K562 (cell line): ENCODE data around the gene SLC35F5. TPM values are rescaled to one million over a fixed set of nuclear protein-coding genes. Genes with fewer than 3 reads are reported as not detected.

Source experiments
- ATAC-seq: fragments of 200-7000 bp; cut with Tn5 transposase; 3 replicates; pipeline ENCODE4 v1.9.1; 2020; ENCODE audit warnings: moderate library complexity
- BruUV-seq: library from RNA; stranded (reverse); fragments of 400-500 nt; replicated peaks from 2 replicates; lab custom pipeline; 2021; lab: Mats Ljungman, UMichigan
- CTCF ChIA-PET: fragments of 300-600 bp; formaldehyde crosslinking; extraction: SDS; loops from one replicate; lab custom pipeline; 2021; ENCODE audit warnings: low intra/inter-chr PET ratio; lab: Yijun Ruan, JAX
- POLR2A ChIA-PET: fragments of 300-600, 350-650 bp; sonication (Branson Sonifier 250); formaldehyde crosslinking; extraction: SDS; loops from one replicate; lab custom pipeline; 2021; ENCODE audit warnings: antibody characterized with exemption, inconsistent platforms; lab: Yijun Ruan, JAX
- DNase-seq, 4 experiments: peaks; one replicate each; pipeline versions ENCODE4 v3.0.0 to v3.0.0-alpha.2; 2011 to 2018; ENCODE audit warnings: low spot score in 3 of 4, mixed read lengths in 3 of 4; ENCODE audit errors: extremely low read depth in 1 of 4
- FAIRE-seq: peaks from 2 replicates; lab custom pipeline; 2011; peaks lifted over from hg19 to GRCh38; lab: Jason Lieb, UNC
- H2AFZ ChIP-seq: 2 replicates; pipeline ENCODE4 v1.6.0; 2011; ENCODE audit warnings: low read depth, low read length, control low read depth, inconsistent platforms
- H3K27ac ChIP-seq: fragments of 200-600 bp; 3 replicates; pipeline ENCODE4 v1.8.0; 2011; ENCODE audit warnings: low read depth, mild to moderate bottlenecking, control low read depth, inconsistent platforms, low read length, moderate library complexity, mixed read lengths; ENCODE audit errors: extremely low read depth
- H3K27me3 ChIP-seq, 2 experiments: fragments of 300-600 bp in 1 of 2; 2 replicates in 1 of 2; 3 replicates in 1 of 2; pipeline versions ENCODE4 v1.6.0 to v1.8.0; 2011; ENCODE audit warnings: inconsistent platforms in 2 of 2, low read length in 2 of 2, mild to moderate bottlenecking in 1 of 2, mixed read lengths in 1 of 2, moderate library complexity in 1 of 2; ENCODE audit not compliant: control insufficient read depth in 2 of 2, insufficient read depth in 2 of 2
- H3K36me3 ChIP-seq: fragments of 300-600 bp; 3 replicates; pipeline ENCODE4 v1.8.0; 2011; ENCODE audit warnings: mild to moderate bottlenecking, low read length, inconsistent platforms; ENCODE audit not compliant: control insufficient read depth, insufficient read depth
- H3K4me1 ChIP-seq, 2 experiments: fragments of 200-600 bp in 1 of 2; replicated peaks in 1 of 2; 2 replicates in 1 of 2; 3 replicates in 1 of 2; pipeline versions ENCODE4 v1.5.1 to v1.8.0; 2011; ENCODE audit warnings: inconsistent platforms in 2 of 2, low read length in 2 of 2, mild to moderate bottlenecking in 1 of 2, mixed read lengths in 1 of 2, moderate library complexity in 1 of 2; ENCODE audit not compliant: control insufficient read depth in 2 of 2, insufficient read depth in 2 of 2
- H3K4me2 ChIP-seq: 2 replicates; pipeline ENCODE4 v1.6.1; 2011; ENCODE audit warnings: low read length, control low read depth, inconsistent platforms, mixed read lengths; ENCODE audit not compliant: insufficient read depth
- H3K4me3 ChIP-seq: fragments of 200-600 bp; sonication (generic), shearing (Covaris generic); 2 replicates; pipeline ENCODE4 v1.5.1; 2016; ENCODE audit warnings: control low read depth, inconsistent platforms
- H3K79me2 ChIP-seq: fragments of 200-600 bp; 3 replicates; pipeline ENCODE4 v1.8.0; 2011; ENCODE audit warnings: low read length, inconsistent platforms; ENCODE audit not compliant: control insufficient read depth, insufficient read depth
- H3K9ac ChIP-seq, 2 experiments: 2 replicates each; pipeline versions ENCODE4 v1.6.0 to v1.6.1; 2011; ENCODE audit warnings: low read depth in 2 of 2, low read length in 2 of 2, control low read depth in 1 of 2, inconsistent platforms in 1 of 2, mild to moderate bottlenecking in 1 of 2, mixed read lengths in 1 of 2; ENCODE audit not compliant: insufficient read depth in 1 of 2
- H3K9me1 ChIP-seq: one replicate; pipeline ENCODE4 v1.6.0; 2011; ENCODE audit warnings: inconsistent platforms, mild to moderate bottlenecking, low read length, moderate library complexity; ENCODE audit not compliant: control insufficient read depth, insufficient read depth
- H3K9me3 ChIP-seq: replicated peaks from 2 replicates; pipeline ENCODE4 v1.5.1; 2011; ENCODE audit warnings: low read depth, low read length, inconsistent platforms; ENCODE audit not compliant: control insufficient read depth, insufficient read depth
- H4K20me1 ChIP-seq: replicated peaks from 2 replicates; pipeline ENCODE4 v1.6.1; 2011; ENCODE audit warnings: low read length, inconsistent platforms, mixed read lengths; ENCODE audit not compliant: control insufficient read depth, insufficient read depth
- CHD2 ChIP-seq: IDR thresholded peaks from 2 replicates; pipeline ENCODE4 v1.6.1; 2011; ENCODE audit warnings: low read depth, low read length
- FOXA1 ChIP-seq: fragments of 450-650 bp; IDR thresholded peaks from 2 replicates; pipeline ENCODE4 v1.6.1; 2016; ENCODE audit warnings: mild to moderate bottlenecking, borderline replicate concordance
- HLTF ChIP-seq: fragments of 450-650 bp; IDR thresholded peaks from 2 replicates; pipeline ENCODE4 v1.6.1; 2016
- HMG20A ChIP-seq: fragments of 450-650 bp; formaldehyde crosslinking; conservative IDR thresholded peaks from 2 replicates; pipeline ENCODE4 v1.4.0; 2020; ENCODE audit warnings: mild to moderate bottlenecking, mixed read lengths
- HNRNPUL1 ChIP-seq: fragments of 200-400 bp; formaldehyde crosslinking; IDR thresholded peaks from 2 replicates; pipeline ENCODE4 v1.6.1; 2017; ENCODE audit warnings: low read length
- MYC ChIP-seq, 2 experiments: fragments of 250-450 bp in 1 of 2; sonication (Bioruptor Pico) in 1 of 2; IDR thresholded peaks; 2 replicates each; pipeline versions ENCODE4 v1.5.1 to v1.6.1; 2012 to 2021; ENCODE audit warnings: low read depth in 2 of 2, borderline replicate concordance in 1 of 2, improper control_type of control experiment in 1 of 2, low read length in 1 of 2, mild to moderate bottlenecking in 1 of 2, moderate library complexity in 1 of 2
- RAD21 ChIP-seq, 2 experiments: fragments of 250-450 bp in 1 of 2; fragments of 450-650 bp in 1 of 2; sonication (Bioruptor Pico) in 1 of 2; formaldehyde crosslinking in 1 of 2; IDR thresholded peaks in 1 of 2; conservative IDR thresholded peaks in 1 of 2; 2 replicates each; pipeline versions ENCODE4 v1.4.0 to v1.8.0; 2020 to 2022; ENCODE audit warnings: mild to moderate bottlenecking in 2 of 2, moderate library complexity in 1 of 2
- SMARCA4 ChIP-seq: fragments of 450-650 bp; IDR thresholded peaks from 2 replicates; pipeline ENCODE4 v1.6.1; 2016
- STAT5A ChIP-seq: IDR thresholded peaks from 2 replicates; pipeline ENCODE4 v1.6.1; 2012; ENCODE audit warnings: low read length, inconsistent platforms, borderline replicate concordance
- WGBS: fragments of 100-300 bp; shearing (Covaris generic); methylation state at CpG from one replicate; pipeline ENCODE4 v1.1.6; 2016; ENCODE audit warnings: low coverage, mixed read lengths; ENCODE audit not compliant: insufficient coverage; ENCODE audit errors: missing lambda C conversion rate; 5-methylcytosine and 5-hydroxymethylcytosine counted together
- in situ Hi-C: fragments of 300-500 bp; cut with MboI; formaldehyde crosslinking; loops from 4 replicates; pipeline ENCODE4 v1.15.0; 2018; ENCODE audit warnings: inconsistent platforms, mixed read lengths
- intact Hi-C: fragments of 100-400 bp; cut with micrococcal nuclease; formaldehyde crosslinking; loops from 2 replicates; pipeline ENCODE4 v1.14.2; 2022
- polyA plus RNA-seq, 8 experiments: library from polyadenylated mRNA; depleted of rRNA in 4 of 8; stranded (reverse) in 5 of 8; unstranded in 3 of 8; fragments of >200 nt; fragmentation: Nextera tagmentation in 2 of 8; fragmentation: Illumina TruSeq in 1 of 8; extraction: Ambion mirVana in 2 of 8; extraction: Trizol in 1 of 8; gene quantifications; 2 replicates each; pipeline versions ENCODE4 v1.2.1 to v1.2.3, GENCODE V29; 2011 to 2014; ENCODE audit warnings: inconsistent platforms in 1 of 8, missing spikeins in 1 of 8
- total RNA-seq, 7 experiments: library from RNA; depleted of rRNA in 6 of 7; stranded (reverse); fragments of >200 nt in 6 of 7; fragmentation: Illumina TruSeq in 2 of 7; extraction: Trizol in 2 of 7; gene quantifications; 2 replicates each; pipeline versions ENCODE4 v1.2.1 to v1.2.3, GENCODE V29; 2011 to 2021; ENCODE audit warnings: low replicate concordance in 1 of 7
- TF ChIP-seq, protein P1 (sequence below): IDR thresholded peaks from 3 replicates; pipeline ENCODE4 v1.6.1; 2011; ENCODE audit warnings: borderline replicate concordance, mild to moderate bottlenecking, moderate library complexity; ENCODE audit not compliant: insufficient read length; ENCODE audit errors: extremely low read depth
- TF ChIP-seq, protein P2 (sequence below), 3 experiments: fragments of 200-800 bp in 1 of 3; fragments of 250-450 bp in 1 of 3; fragments of 450-650 bp in 1 of 3; sonication (Bioruptor Pico) in 1 of 3; sonication (Bioruptor generic) in 1 of 3; formaldehyde crosslinking in 1 of 3; IDR thresholded peaks; 2 replicates each; pipeline versions ENCODE4 v1.6.1 to v1.8.0; 2016 to 2022; ENCODE audit warnings: mild to moderate bottlenecking in 2 of 3, missing genetic modification characterization in 2 of 3, missing compliant biosample characterization in 1 of 3, moderate library complexity in 1 of 3

Gene SLC35F5
- total and polyA plus RNA-seq, 9 of the 15 experiments (the other 6 are each of a cell fraction or from before 2014, with no cell fraction given), result 4.9 to 50.7 (median 30.5) TPM

DNA sequence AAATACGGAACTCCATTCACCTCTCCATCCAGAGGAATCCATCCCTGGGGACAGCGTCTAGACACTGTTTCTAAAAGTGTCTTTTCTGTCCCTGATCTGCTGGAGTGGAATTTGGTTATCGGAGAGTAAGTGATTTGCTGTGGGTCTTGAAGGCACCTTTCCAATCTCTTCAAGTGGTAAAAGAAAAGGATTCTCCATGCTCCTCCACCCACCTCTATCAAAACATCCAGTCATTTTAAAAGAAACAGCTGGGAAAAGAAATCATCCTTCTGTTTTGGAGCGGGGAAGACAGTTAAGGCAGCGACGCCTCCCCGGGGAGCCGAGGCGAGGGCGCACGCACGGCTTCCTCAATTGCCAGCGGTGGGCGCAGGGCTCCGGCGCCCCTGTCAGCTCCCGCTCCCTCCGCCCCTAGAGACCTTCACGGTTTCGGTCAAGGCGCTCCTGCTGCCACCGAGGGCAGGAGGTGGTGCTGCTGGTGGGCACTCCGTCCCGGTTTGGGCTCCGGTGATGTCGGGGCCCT, 547 bp downstream of the SLC35F5 start (continued):
- no peak for TF ChIP-seq HMG20A
- 0 out of 4 replicates have a peak, but pooled peaks of 1 of the 2 experiments have one; percentile 15 for TF ChIP-seq RAD21 (CRISPR knock-in tag; conservative IDR thresholded peaks at IDR 0.05 in 1 of 2, IDR thresholded peaks at IDR 0.05 in 1 of 2)
- TF ChIP-seq, protein P1, sequence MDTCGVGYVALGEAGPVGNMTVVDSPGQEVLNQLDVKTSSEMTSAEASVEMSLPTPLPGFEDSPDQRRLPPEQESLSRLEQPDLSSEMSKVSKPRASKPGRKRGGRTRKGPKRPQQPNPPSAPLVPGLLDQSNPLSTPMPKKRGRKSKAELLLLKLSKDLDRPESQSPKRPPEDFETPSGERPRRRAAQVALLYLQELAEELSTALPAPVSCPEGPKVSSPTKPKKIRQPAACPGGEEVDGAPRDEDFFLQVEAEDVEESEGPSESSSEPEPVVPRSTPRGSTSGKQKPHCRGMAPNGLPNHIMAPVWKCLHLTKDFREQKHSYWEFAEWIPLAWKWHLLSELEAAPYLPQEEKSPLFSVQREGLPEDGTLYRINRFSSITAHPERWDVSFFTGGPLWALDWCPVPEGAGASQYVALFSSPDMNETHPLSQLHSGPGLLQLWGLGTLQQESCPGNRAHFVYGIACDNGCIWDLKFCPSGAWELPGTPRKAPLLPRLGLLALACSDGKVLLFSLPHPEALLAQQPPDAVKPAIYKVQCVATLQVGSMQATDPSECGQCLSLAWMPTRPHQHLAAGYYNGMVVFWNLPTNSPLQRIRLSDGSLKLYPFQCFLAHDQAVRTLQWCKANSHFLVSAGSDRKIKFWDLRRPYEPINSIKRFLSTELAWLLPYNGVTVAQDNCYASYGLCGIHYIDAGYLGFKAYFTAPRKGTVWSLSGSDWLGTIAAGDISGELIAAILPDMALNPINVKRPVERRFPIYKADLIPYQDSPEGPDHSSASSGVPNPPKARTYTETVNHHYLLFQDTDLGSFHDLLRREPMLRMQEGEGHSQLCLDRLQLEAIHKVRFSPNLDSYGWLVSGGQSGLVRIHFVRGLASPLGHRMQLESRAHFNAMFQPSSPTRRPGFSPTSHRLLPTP, result no peak

DNA sequence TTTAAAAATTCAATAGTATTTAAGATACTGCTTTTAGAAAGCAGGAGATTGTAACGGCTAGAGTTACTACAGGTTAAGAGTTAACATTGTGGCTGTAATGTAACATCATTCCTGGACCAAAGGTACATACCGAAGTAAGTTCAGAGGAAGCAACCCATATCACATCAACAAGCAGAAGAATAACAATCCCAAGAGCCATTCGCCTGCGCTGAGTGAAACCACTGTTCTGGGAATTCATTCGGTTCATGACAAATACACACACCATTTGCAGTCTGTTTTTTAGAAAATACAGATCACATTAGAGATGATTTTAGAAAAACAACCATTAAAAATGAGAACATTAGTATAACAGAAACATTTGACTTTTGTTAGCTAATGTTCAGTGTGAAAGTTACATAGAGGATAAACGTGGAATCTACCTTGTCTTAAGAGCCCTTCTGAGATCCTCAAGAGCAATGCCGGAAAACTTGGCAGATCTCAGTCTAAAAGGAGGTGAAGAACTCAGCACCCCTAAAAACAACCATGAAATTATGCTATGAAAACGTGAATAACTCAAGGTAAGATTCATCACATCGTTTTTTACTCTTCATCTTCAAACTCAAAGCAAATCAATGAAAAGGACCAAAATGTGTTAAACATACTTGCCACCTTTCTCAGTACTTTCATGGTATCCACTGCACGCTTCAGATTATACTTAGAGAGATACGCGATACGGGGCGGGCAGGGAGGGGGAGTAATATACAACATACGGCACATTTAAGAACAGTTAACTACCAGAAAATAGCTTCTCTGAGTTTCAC, 1.2 kb downstream of the SLC35F5 start:
- Histone ChIP-seq H2AFZ (peak overlapping the region; percentile 97), H3K9ac (peak overlapping the region; percentile 97 to 100; a peak in 3 of 4 replicates), H3K79me2 (peaks cover 36% of the 10 kb centered on the region), H3K27ac (peak overlapping the region; percentile 97; the same call in 2 of the 3 replicates), H3K36me3 (peaks cover 28% of the 10 kb centered on the region), H3K9me1 (no peaks in the 10 kb centered on the region), H3K4me2 (peak overlapping the region; percentile 96), H3K27me3 (no peaks in the 10 kb centered on the region), H3K4me3 (peak overlapping the region; percentile 96), H3K9me3 (no peaks in the 10 kb centered on the region), H3K4me1 (peaks cover 3 to 18% of the 10 kb centered on the region in 2 experiments; a peak in 2 of 5 replicates), H4K20me1 (no peaks in the 10 kb centered on the region)
- in situ Hi-C loops, result no loop called here
- WGBS, result 3% methylated on average over 15 of the region's 15 CpGs
- DNase-seq (peak in 3 of 4 experiments; percentile 10 to 53 (median 17)), ATAC-seq (peak; percentile 57), FAIRE-seq (peak; percentile 85)
- ChIA-PET CTCF (interaction anchor here (1.1 kb wide), 1 partner anchor 151 kb away, joined by 3 read pairs; no protein-coding TSS in a partner anchor), POLR2A (interaction anchor here (0.6 to 1.9 kb wide), 5 partner anchors 9 to 138 kb away, joined by 3 to 11 read pairs (median 6); no protein-coding TSS in a partner anchor)
- intact Hi-C loops, result loop anchor here (10.0 kb wide), 1 partner anchor 200 kb away; no protein-coding TSS in a partner anchor
- BruUV-seq, result TSS peak; percentile 52
- TF ChIP-seq HLTF, result no peak
- TF ChIP-seq HNRNPUL1, result no peak
- no peak for TF ChIP-seq SMARCA4
- TF ChIP-seq MYC (IDR thresholded peaks at IDR 0.05; ENCODE audit: low read depth, low read length), result no peak
- no peak for TF ChIP-seq MYC (CRISPR knock-in tag; IDR thresholded peaks at IDR 0.05; ENCODE audit: borderline replicate concordance, low read depth)
- no peak for TF ChIP-seq CHD2
- TF ChIP-seq, protein P2, sequence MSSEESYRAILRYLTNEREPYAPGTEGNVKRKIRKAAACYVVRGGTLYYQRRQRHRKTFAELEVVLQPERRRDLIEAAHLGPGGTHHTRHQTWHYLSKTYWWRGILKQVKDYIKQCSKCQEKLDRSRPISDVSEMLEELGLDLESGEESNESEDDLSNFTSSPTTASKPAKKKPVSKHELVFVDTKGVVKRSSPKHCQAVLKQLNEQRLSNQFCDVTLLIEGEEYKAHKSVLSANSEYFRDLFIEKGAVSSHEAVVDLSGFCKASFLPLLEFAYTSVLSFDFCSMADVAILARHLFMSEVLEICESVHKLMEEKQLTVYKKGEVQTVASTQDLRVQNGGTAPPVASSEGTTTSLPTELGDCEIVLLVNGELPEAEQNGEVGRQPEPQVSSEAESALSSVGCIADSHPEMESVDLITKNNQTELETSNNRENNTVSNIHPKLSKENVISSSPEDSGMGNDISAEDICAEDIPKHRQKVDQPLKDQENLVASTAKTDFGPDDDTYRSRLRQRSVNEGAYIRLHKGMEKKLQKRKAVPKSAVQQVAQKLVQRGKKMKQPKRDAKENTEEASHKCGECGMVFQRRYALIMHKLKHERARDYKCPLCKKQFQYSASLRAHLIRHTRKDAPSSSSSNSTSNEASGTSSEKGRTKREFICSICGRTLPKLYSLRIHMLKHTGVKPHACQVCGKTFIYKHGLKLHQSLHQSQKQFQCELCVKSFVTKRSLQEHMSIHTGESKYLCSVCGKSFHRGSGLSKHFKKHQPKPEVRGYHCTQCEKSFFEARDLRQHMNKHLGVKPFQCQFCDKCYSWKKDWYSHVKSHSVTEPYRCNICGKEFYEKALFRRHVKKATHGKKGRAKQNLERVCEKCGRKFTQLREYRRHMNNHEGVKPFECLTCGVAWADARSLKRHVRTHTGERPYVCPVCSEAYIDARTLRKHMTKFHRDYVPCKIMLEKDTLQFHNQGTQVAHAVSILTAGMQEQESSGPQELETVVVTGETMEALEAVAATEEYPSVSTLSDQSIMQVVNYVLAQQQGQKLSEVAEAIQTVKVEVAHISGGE (CRISPR knock-in tag; IDR thresholded peaks at IDR 0.05), result no peak
- 0 out of 2 replicates have a peak, but pooled peaks have one; percentile 2 for TF ChIP-seq STAT5A
- no peak for TF ChIP-seq FOXA1
